Epithelial cell of proximal tubule (primary cell): ENCODE results near the gene CFAP298. TPM values are rescaled to one million over a fixed set of nuclear protein-coding genes. Genes with fewer than 3 reads are reported as not detected.

Experiments
- DNase-seq: peaks from one replicate; pipeline ENCODE4 v3.0.0-alpha.2; 2011; ENCODE audit warnings: low read depth
- H3K4me3 ChIP-seq: 2 replicates; pipeline ENCODE4 v1.5.1; 2011; ENCODE audit warnings: low read depth, mild to moderate bottlenecking, low read length
- total RNA-seq: library from RNA; depleted of rRNA; stranded (reverse); fragments of >200 nt; gene quantifications from 2 replicates; pipeline ENCODE4 v1.2.3, GENCODE V29; 2015
- TF ChIP-seq, protein P1 (sequence below): conservative IDR thresholded peaks from 2 replicates; pipeline ENCODE4 v1.5.1; 2012; ENCODE audit warnings: low read depth, mild to moderate bottlenecking, low read length

The CFAP298 gene
- total RNA-seq, 1 donor from 2014 or later: 70.5 TPM

DNA sequence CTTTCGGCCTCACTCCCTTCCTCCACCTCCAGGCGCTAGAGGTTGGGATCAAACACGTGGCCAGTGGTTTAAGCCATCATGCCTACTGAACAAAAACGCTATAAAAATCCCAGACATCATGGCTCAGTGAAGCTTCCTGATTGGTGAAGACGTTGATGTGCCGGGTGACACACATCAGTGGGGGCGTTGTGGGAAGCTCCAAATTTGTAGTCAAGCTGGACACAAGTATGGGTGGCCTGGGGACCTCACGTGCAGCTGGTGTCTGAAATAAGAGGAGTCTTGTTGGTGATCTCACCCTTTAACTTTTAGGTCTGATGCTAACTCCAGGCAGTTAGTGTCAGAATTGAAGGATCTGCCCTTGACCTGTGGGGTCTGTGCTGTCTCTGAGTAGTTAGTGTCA is 6.7 kb downstream of the CFAP298 start:
- no peak overlapping the region for H3K4me3 ChIP-seq
- TF ChIP-seq, protein P1, sequence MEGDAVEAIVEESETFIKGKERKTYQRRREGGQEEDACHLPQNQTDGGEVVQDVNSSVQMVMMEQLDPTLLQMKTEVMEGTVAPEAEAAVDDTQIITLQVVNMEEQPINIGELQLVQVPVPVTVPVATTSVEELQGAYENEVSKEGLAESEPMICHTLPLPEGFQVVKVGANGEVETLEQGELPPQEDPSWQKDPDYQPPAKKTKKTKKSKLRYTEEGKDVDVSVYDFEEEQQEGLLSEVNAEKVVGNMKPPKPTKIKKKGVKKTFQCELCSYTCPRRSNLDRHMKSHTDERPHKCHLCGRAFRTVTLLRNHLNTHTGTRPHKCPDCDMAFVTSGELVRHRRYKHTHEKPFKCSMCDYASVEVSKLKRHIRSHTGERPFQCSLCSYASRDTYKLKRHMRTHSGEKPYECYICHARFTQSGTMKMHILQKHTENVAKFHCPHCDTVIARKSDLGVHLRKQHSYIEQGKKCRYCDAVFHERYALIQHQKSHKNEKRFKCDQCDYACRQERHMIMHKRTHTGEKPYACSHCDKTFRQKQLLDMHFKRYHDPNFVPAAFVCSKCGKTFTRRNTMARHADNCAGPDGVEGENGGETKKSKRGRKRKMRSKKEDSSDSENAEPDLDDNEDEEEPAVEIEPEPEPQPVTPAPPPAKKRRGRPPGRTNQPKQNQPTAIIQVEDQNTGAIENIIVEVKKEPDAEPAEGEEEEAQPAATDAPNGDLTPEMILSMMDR: no peak
- no peak for DNase-seq

DNA sequence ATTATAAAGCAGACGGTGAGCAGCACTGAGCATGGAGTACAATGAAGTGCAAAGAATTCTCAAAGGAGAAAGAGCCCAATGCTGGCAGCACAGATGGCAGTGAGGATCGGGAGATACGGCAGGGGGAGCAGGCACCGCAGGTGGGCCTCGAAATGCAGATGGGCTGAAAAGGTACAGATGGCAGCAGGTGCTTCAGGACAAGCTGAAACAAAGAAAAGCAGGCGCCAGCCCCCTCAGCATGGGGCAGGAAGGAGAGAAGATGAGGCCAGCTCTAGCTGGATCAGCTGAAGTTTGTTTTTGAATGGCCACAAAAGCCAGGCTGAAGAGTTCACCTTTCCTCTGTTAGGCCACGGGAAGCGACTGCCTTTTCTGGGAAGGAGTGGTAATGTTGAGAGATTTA is 7.7 kb downstream of the CFAP298 start:
- TF ChIP-seq, protein P1: no peak
- no peak for DNase-seq
- H3K4me3 ChIP-seq: no peak overlapping the region

DNA sequence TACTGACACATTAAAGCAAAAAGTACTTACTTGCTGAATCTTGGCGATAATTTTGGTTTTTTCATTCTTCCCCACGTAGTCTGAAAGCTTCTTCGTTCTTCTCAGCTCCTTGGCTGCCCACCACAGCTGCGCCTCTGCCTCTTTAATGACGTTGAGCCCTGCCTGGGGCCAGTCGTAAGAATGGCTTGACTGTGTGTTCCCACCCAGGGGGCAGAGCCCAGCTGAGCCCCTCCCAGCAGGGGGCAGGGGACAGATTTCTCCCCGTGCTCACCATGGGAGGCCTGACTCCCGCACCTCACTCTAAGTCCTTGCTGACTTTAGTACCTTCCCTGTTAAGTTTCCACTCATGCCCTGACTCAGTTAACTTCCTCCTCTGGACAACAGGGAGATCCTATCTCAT is 9.0 kb downstream of the CFAP298 start:
- TF ChIP-seq, protein P1: no peak
- DNase-seq: no peak
- H3K4me3 ChIP-seq: no peak overlapping the region

DNA sequence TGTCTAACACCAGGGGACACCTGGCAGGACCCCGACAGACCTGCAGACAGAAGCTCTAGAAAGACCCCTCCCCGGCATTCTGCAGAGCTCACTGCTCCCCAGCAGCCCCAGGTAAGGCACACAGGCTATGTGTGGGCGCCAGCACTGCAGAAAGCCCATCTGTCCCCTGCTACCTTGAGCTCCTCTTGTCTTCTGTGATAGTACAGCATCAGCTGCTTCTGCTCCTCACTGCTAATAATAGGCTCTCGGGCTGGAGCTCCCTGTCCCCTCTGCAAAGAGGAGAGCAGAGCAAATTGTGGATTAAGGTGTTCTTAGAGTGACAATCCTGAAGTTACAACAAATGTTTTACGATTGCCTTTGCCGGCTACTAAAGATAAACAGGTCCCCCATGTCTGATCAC is 10.1 kb downstream of the CFAP298 start:
- TF ChIP-seq, protein P1: no peak
- no peak for DNase-seq
- no peak overlapping the region for H3K4me3 ChIP-seq

DNA sequence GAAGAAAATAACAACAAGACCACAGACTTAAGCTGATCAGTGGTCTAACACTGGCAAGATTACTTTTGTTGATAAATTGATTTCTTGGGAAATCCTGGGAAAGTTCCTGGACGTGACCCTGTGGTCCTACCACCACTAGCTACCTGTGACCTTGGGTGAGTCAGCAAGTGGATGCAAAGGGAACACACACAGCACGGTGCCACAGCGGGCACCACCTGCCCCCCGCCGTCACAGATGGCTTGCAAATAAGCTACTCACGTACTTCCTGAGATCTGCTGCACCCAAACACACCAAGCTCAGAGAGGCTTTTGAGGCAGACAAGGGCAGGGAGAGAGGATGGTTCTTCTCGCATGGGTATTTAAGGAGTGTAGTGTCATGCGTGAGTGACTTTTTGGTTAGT is 12.7 kb downstream of the CFAP298 start:
- DNase-seq: no peak
- no peak overlapping the region for H3K4me3 ChIP-seq
- TF ChIP-seq, protein P1: no peak

DNA sequence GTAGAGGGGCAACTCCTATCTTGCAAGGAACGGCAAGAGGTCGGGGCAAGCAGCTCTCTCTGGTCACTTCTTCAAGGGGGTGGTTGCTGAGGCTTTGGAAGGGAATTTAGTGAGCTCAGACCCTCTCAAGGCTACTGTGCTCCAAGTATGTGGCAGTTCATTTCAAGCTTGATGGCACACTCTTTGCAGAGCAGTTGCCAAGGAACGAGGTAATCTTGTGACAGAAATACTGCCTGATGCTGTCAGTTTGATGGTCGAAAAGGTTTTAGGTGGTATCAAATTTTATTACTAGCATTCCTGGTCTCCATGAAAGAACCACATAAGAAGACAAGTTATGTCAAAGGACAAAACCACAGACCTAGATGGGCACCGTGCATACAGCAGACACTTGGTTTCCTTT is 13.1 kb downstream of the CFAP298 start:
- no peak overlapping the region for H3K4me3 ChIP-seq
- no peak for DNase-seq
- TF ChIP-seq, protein P1: no peak

DNA sequence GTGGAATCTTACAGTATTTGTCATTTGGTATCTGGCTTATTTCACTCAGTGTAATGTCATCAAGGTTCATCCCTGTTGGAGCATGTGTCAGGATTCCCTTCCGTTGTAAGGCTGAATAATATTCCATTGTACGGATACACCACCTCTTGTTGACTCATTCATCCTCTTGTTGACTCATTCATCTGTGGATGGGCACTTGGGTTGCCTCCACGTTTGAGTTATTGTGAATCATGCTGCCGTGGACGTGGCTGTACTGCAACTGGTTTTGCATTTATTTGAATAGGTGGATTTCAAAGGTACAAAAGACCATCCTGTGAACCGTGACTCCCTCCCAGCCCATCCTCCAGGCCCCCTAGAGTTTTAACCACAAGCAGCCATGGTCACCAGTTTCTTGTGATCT is 15.0 kb downstream of the CFAP298 start:
- peak; percentile 89 for DNase-seq
- TF ChIP-seq, protein P1: no peak
- H3K4me3 ChIP-seq: no peak overlapping the region
